Neutrophil (primary cell): ENCODE results near the gene DISC1.

Experiments used
- H3K27ac ChIP-seq: fragments of 200-600 bp; sonication (generic); 2 replicates; pipeline ENCODE4 v1.5.1; 2016; ENCODE audit warnings: mild to moderate bottlenecking, moderate library complexity
- H3K27me3 ChIP-seq: fragments of 200-600 bp; sonication (generic); 2 replicates; pipeline ENCODE4 v1.6.0; 2016; ENCODE audit warnings: mild to moderate bottlenecking
- H3K36me3 ChIP-seq: fragments of 200-600 bp; sonication (generic); 2 replicates; pipeline ENCODE4 v1.5.1; 2017
- H3K4me1 ChIP-seq, 2 experiments: fragments of 200-600 bp in 1 of 2; sonication (generic) in 1 of 2; 1 replicate in 1 of 2; 2 replicates in 1 of 2; pipeline versions ENCODE4 v1.5.1 to v1.6.1; 2013 to 2016; ENCODE audit warnings: low read depth in 1 of 2, low read length in 1 of 2, mild to moderate bottlenecking in 1 of 2, moderate library complexity in 1 of 2; ENCODE audit not compliant: control insufficient read depth in 1 of 2, insufficient read depth in 1 of 2
- H3K4me3 ChIP-seq, 2 experiments: fragments of 200-600 bp in 1 of 2; sonication (generic) in 1 of 2; 1 replicate in 1 of 2; 2 replicates in 1 of 2; pipeline ENCODE4 v1.5.1; 2013 to 2016; ENCODE audit warnings: low read depth in 1 of 2, low read length in 1 of 2, mild to moderate bottlenecking in 1 of 2, moderate library complexity in 1 of 2
- H3K9me3 ChIP-seq: fragments of 200-600 bp; sonication (generic); 2 replicates; pipeline ENCODE4 v1.5.1; 2016
- CTCF ChIP-seq: fragments of 200-600 bp; sonication (generic); IDR thresholded peaks from 2 replicates; pipeline ENCODE4 v1.5.1; 2016; ENCODE audit warnings: antibody characterized with exemption

DISC1 gene

GRCh38 chr1:231918239-231919015 lies 291.8 kb downstream of the DISC1 start:
- TF ChIP-seq CTCF, result no peak
- Histone ChIP-seq H3K9me3 (no peaks in the 10 kb centered on the region), H3K27me3 (no peaks in the 10 kb centered on the region), H3K4me3 (peak overlapping the region in 1 of 2 experiments; percentile 9), H3K4me1 (peaks cover 86 to 93% of the 10 kb centered on the region in 2 experiments), H3K27ac (peak overlapping the region; percentile 73), H3K36me3 (no peaks in the 10 kb centered on the region)

- no peaks in the 10 kb centered on the region for H3K27me3 ChIP-seq
- no peaks in the 10 kb centered on the region for H3K9me3 ChIP-seq
- H3K27ac ChIP-seq, result peak overlapping the region; percentile 73
- no peaks in the 10 kb centered on the region for H3K36me3 ChIP-seq
- H3K4me3 ChIP-seq, result no peak overlapping the region
- H3K4me1 ChIP-seq, result peaks cover 83 to 93% of the 10 kb centered on the region in 2 experiments
- no peak for TF ChIP-seq CTCF
Observed at GRCh38 chr1:231919239-231919885, 292.8 kb downstream of the DISC1 start.

- Histone ChIP-seq H3K4me3 (no peak overlapping the region), H3K27ac (peak overlapping the region; percentile 73), H3K36me3 (no peaks in the 10 kb centered on the region), H3K27me3 (no peaks in the 10 kb centered on the region), H3K4me1 (peaks cover 79 to 93% of the 10 kb centered on the region in 2 experiments), H3K9me3 (no peaks in the 10 kb centered on the region)
- no peak for TF ChIP-seq CTCF
Observed at GRCh38 chr1:231919886-231920285, 293.3 kb downstream of the DISC1 start.

GRCh38 chr1:231921646-231922345 lies 295.2 kb downstream of the DISC1 start:
- Histone ChIP-seq H3K4me3 (no peak overlapping the region), H3K9me3 (no peaks in the 10 kb centered on the region), H3K36me3 (no peaks in the 10 kb centered on the region), H3K4me1 (peaks cover 60 to 81% of the 10 kb centered on the region in 2 experiments), H3K27me3 (no peaks in the 10 kb centered on the region), H3K27ac (no peak overlapping the region)
- TF ChIP-seq CTCF, result no peak

- Histone ChIP-seq H3K9me3 (no peaks in the 10 kb centered on the region), H3K4me1 (peaks cover 43 to 63% of the 10 kb centered on the region in 2 experiments), H3K27ac (peak overlapping the region; percentile 43), H3K27me3 (no peaks in the 10 kb centered on the region), H3K36me3 (no peaks in the 10 kb centered on the region), H3K4me3 (no peak overlapping the region)
- TF ChIP-seq CTCF, result no peak
Observed at GRCh38 chr1:231923491-231924041, 297.0 kb downstream of the DISC1 start.
